ENCODE results near the gene BZW1. TPM values are rescaled to one million over a fixed set of nuclear protein-coding genes. Genes with fewer than 3 reads are reported as not detected.

BZW1 gene
- total RNA-seq, 3 donors from 2014 or later: 466 to 484 (median 470) TPM

- H3K4me1 Mint-ChIP-seq (ENCODE audit: low read depth): peaks cover 43% of the 10 kb centered on the region
- H3K36me3 Mint-ChIP-seq (ENCODE audit: insufficient read depth): peaks cover 39% of the 10 kb centered on the region
Measured at GRCh38 chr2:200863782-200864175, 52.1 kb downstream of the BZW1 start.

GRCh38 chr2:200864176-200865034 is 52.7 kb downstream of the BZW1 start, which contains the start of gene CLK1:
Gene CLK1 (minus strand): TSS chr2:200864658. CDS start chr2:200861862, 2,796 bp downstream.
- Mint-ChIP-seq H3K27me3 (ENCODE audit: low read depth) (no peaks in the 10 kb centered on the region), H3K36me3 (ENCODE audit: insufficient read depth) (peaks cover 35% of the 10 kb centered on the region), H3K4me3 (peak within 1 kb of the TSS; percentile 94), H3K4me1 (ENCODE audit: low read depth) (peaks cover 40% of the 10 kb centered on the region), H3K9me3 (no peaks in the 10 kb centered on the region)
- peak; percentile 96 for DNase-seq
- ATAC-seq: peak; percentile 86 to 87

More at GRCh38 chr2:200863782-200864175, 52.1 kb downstream of the BZW1 start:
- Mint-ChIP-seq H3K9me3 (no peaks in the 10 kb centered on the region), H3K4me3 (peak overlapping the region; percentile 94), H3K27me3 (ENCODE audit: low read depth) (no peaks in the 10 kb centered on the region)
- peak in 1 of 2 donors; percentile 2 for ATAC-seq
- no peak for DNase-seq

- Mint-ChIP-seq H3K9me3 (no peaks in the 10 kb centered on the region), H3K27me3 (ENCODE audit: low read depth) (no peaks in the 10 kb centered on the region), H3K4me3 (no peak overlapping the region), H3K36me3 (ENCODE audit: insufficient read depth) (peaks cover 7% of the 10 kb centered on the region), H3K4me1 (ENCODE audit: low read depth) (peaks cover 15% of the 10 kb centered on the region)
- DNase-seq: no peak
- no peak for ATAC-seq
Measured at GRCh38 chr2:200869014-200869413, 57.3 kb downstream of the BZW1 start.

GRCh38 chr2:200871151-200871550 is 59.4 kb downstream of the BZW1 start:
- DNase-seq (no peak), ATAC-seq (no peak)
- Mint-ChIP-seq H3K9me3 (no peaks in the 10 kb centered on the region), H3K4me3 (no peak overlapping the region), H3K27me3 (ENCODE audit: low read depth) (no peaks in the 10 kb centered on the region), H3K36me3 (ENCODE audit: insufficient read depth) (peaks cover 19% of the 10 kb centered on the region), H3K4me1 (ENCODE audit: low read depth) (peaks cover 6% of the 10 kb centered on the region)

- H3K36me3 Mint-ChIP-seq (ENCODE audit: insufficient read depth): peaks cover 21% of the 10 kb centered on the region
- H3K4me3 Mint-ChIP-seq: no peak overlapping the region
- H3K27me3 Mint-ChIP-seq (ENCODE audit: low read depth): no peaks in the 10 kb centered on the region
- no peak for ATAC-seq
- no peak for DNase-seq
- H3K4me1 Mint-ChIP-seq (ENCODE audit: low read depth): peaks cover 5% of the 10 kb centered on the region
- H3K9me3 Mint-ChIP-seq: no peaks in the 10 kb centered on the region
Measured at GRCh38 chr2:200873560-200873959, 61.9 kb downstream of the BZW1 start.

Other genes with a start within 250 kb of the BZW1 start
- 1 to 10 TPM in 1 of 3 donors, under 1 TPM in 2; 0.63 to 1.0 (median 0.71) TPM for gene AOX1, start 225.9 kb upstream of the BZW1 start, total RNA-seq
- 100 to 1,000 TPM in 2 of 3 donors, 10 to 100 TPM in 1; 90.1 to 113 (median 108) TPM for gene CLK1, start 52.7 kb downstream of the BZW1 start, total RNA-seq
- 10 to 100 TPM; 24.1 to 49.3 (median 30.2) TPM for gene PPIL3, start 77.2 kb downstream of the BZW1 start, total RNA-seq
- gene NIF3L1, start 77.5 kb downstream of the BZW1 start, total RNA-seq: 10 to 100 TPM; 18.1 to 25.2 (median 23.6) TPM
- gene ORC2, start 151.8 kb downstream of the BZW1 start, total RNA-seq: 10 to 100 TPM; 42.7 to 52.4 (median 45.9) TPM

Data from activated T-cell treated with anti-CD3 and anti-CD28 coated beads, Interleukin-2, amount 50 U/mL, for 4 hours (primary cell).